Measurements from ENCODE around the gene ZNF865. TPM values are rescaled to one million over a fixed set of nuclear protein-coding genes. Genes with fewer than 3 reads are reported as not detected.
A peak's percentile ranks its signal among the peaks of the same experiment; 100 is the strongest.

ZNF865 gene
- total RNA-seq, 1 donor from 2014 or later: 5.6 TPM

GRCh38 chr19:55626350-55626749, 20.9 kb downstream of the ZNF865 start:
- Histone ChIP-seq H3K27me3 (ENCODE audit: control insufficient read depth, insufficient read depth, low read length) (no peaks in the 10 kb centered on the region), H3K4me3 (ENCODE audit: low read depth, low read length) (no peak overlapping the region), H3K36me3 (ENCODE audit: control insufficient read depth, insufficient read depth, low read length) (no peaks in the 10 kb centered on the region)
- TF ChIP-seq, protein P1, sequence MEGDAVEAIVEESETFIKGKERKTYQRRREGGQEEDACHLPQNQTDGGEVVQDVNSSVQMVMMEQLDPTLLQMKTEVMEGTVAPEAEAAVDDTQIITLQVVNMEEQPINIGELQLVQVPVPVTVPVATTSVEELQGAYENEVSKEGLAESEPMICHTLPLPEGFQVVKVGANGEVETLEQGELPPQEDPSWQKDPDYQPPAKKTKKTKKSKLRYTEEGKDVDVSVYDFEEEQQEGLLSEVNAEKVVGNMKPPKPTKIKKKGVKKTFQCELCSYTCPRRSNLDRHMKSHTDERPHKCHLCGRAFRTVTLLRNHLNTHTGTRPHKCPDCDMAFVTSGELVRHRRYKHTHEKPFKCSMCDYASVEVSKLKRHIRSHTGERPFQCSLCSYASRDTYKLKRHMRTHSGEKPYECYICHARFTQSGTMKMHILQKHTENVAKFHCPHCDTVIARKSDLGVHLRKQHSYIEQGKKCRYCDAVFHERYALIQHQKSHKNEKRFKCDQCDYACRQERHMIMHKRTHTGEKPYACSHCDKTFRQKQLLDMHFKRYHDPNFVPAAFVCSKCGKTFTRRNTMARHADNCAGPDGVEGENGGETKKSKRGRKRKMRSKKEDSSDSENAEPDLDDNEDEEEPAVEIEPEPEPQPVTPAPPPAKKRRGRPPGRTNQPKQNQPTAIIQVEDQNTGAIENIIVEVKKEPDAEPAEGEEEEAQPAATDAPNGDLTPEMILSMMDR (IDR thresholded peaks at IDR 0.05; ENCODE audit: insufficient read depth, low read length, poor library complexity, severe bottlenecking): no peak
- DNase-seq (ENCODE audit: low read depth): no peak

DNA sequence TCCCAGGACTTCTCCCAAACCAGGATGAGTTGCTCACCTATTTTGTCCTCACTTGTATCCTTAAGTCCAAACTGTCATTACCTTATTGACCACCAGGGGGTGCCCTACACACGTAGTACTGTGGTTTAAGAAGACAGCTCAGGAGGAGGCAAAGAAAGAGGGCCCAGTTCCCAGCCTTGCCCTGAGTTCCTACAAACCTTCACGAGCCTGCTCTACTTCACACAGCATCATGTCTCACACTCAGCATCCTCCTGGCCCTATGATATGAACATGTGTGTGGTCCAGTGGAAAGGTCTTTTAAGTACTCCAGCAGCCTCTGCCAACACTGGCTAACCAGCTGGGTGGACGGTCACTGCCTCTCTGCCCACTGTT, 27.0 kb downstream of the ZNF865 start:
- DNase-seq (ENCODE audit: low read depth): peak; percentile 89
- H3K27me3 ChIP-seq (ENCODE audit: control insufficient read depth, insufficient read depth, low read length): no peaks in the 10 kb centered on the region
- H3K4me3 ChIP-seq (ENCODE audit: low read depth, low read length): no peak overlapping the region
- H3K36me3 ChIP-seq (ENCODE audit: control insufficient read depth, insufficient read depth, low read length): no peaks in the 10 kb centered on the region
- TF ChIP-seq, protein P1 (IDR thresholded peaks at IDR 0.05; ENCODE audit: insufficient read depth, low read length, poor library complexity, severe bottlenecking): peak; percentile 80

- DNase-seq (ENCODE audit: low read depth): no peak
- TF ChIP-seq, protein P1 (IDR thresholded peaks at IDR 0.05; ENCODE audit: insufficient read depth, low read length, poor library complexity, severe bottlenecking): no peak
- no peaks in the 10 kb centered on the region for H3K27me3 ChIP-seq (ENCODE audit: control insufficient read depth, insufficient read depth, low read length)
- no peak overlapping the region for H3K4me3 ChIP-seq (ENCODE audit: low read depth, low read length)
- H3K36me3 ChIP-seq (ENCODE audit: control insufficient read depth, insufficient read depth, low read length): no peaks in the 10 kb centered on the region
Measured at GRCh38 chr19:55633861-55634260, 28.4 kb downstream of the ZNF865 start.

GRCh38 chr19:55635334-55635717, 29.9 kb downstream of the ZNF865 start:
- TF ChIP-seq, protein P1 (IDR thresholded peaks at IDR 0.05; ENCODE audit: insufficient read depth, low read length, poor library complexity, severe bottlenecking): no peak
- DNase-seq (ENCODE audit: low read depth): no peak
- Histone ChIP-seq H3K36me3 (ENCODE audit: control insufficient read depth, insufficient read depth, low read length) (no peaks in the 10 kb centered on the region), H3K4me3 (ENCODE audit: low read depth, low read length) (peak overlapping the region; percentile 69), H3K27me3 (ENCODE audit: control insufficient read depth, insufficient read depth, low read length) (no peaks in the 10 kb centered on the region)

GRCh38 chr19:55635856-55636440, 30.5 kb downstream of the ZNF865 start:
- no peaks in the 10 kb centered on the region for H3K36me3 ChIP-seq (ENCODE audit: control insufficient read depth, insufficient read depth, low read length)
- H3K27me3 ChIP-seq (ENCODE audit: control insufficient read depth, insufficient read depth, low read length): no peaks in the 10 kb centered on the region
- DNase-seq (ENCODE audit: low read depth): no peak
- H3K4me3 ChIP-seq (ENCODE audit: low read depth, low read length): peak overlapping the region; percentile 69
- TF ChIP-seq, protein P1 (IDR thresholded peaks at IDR 0.05; ENCODE audit: insufficient read depth, low read length, poor library complexity, severe bottlenecking): no peak

GRCh38 chr19:55636723-55637122, 31.3 kb downstream of the ZNF865 start:
- H3K36me3 ChIP-seq (ENCODE audit: control insufficient read depth, insufficient read depth, low read length): no peaks in the 10 kb centered on the region
- TF ChIP-seq, protein P1 (IDR thresholded peaks at IDR 0.05; ENCODE audit: insufficient read depth, low read length, poor library complexity, severe bottlenecking): no peak
- H3K4me3 ChIP-seq (ENCODE audit: low read depth, low read length): no peak overlapping the region
- no peak for DNase-seq (ENCODE audit: low read depth)
- no peaks in the 10 kb centered on the region for H3K27me3 ChIP-seq (ENCODE audit: control insufficient read depth, insufficient read depth, low read length)

All from kidney epithelial cell (primary cell).